Neural cell (in vitro differentiated cells): Measurements from ENCODE around the gene AHCTF1. TPM values are rescaled to one million over a fixed set of nuclear protein-coding genes. Genes with fewer than 3 reads are reported as not detected.

Source experiments
- H2AFZ ChIP-seq: fragments of 200-600, 300-800 bp; sonication (generic), shearing (Covaris generic); 2 replicates; pipeline ENCODE4 v1.6.0; 2014; ENCODE audit warnings: low read depth, mild to moderate bottlenecking, antibody characterized with exemption, low read length, moderate library complexity
- H3F3A ChIP-seq: fragments of 200-600 bp; shearing (Covaris generic); 2 replicates; pipeline ENCODE4 v1.6.1; 2016; ENCODE audit warnings: mild to moderate bottlenecking, moderate library complexity, mixed read lengths, antibody characterized with exemption, low read length; ENCODE audit not compliant: insufficient read depth, poor library complexity, severe bottlenecking
- H3K27ac ChIP-seq: fragments of 200-600, 300-800 bp; sonication (generic), shearing (Covaris generic); 2 replicates; pipeline ENCODE4 v1.5.1; 2014; ENCODE audit warnings: mild to moderate bottlenecking, low read length, moderate library complexity
- H3K27me3 ChIP-seq: fragments of 300-800, 200-600 bp; sonication (generic), shearing (Covaris generic); 2 replicates; pipeline ENCODE4 v1.6.0; 2014; ENCODE audit warnings: mild to moderate bottlenecking, low read depth, low read length, moderate library complexity; ENCODE audit not compliant: insufficient read depth
- H3K36me3 ChIP-seq: fragments of 300-800, 200-600 bp; sonication (generic), shearing (Covaris generic); 2 replicates; pipeline ENCODE4 v1.5.1; 2014; ENCODE audit warnings: mild to moderate bottlenecking, antibody characterized with exemption, low read length, moderate library complexity; ENCODE audit not compliant: insufficient read depth
- H3K4me2 ChIP-seq: fragments of 300-800, 200-600 bp; sonication (generic), shearing (Covaris generic); 2 replicates; pipeline ENCODE4 v1.6.0; 2014; ENCODE audit warnings: mild to moderate bottlenecking, low read length
- H3K4me3 ChIP-seq: fragments of 300-800, 200-600 bp; sonication (generic), shearing (Covaris generic); 2 replicates; pipeline ENCODE4 v1.5.1; 2014; ENCODE audit warnings: mild to moderate bottlenecking, low read length, moderate library complexity
- H3K79me2 ChIP-seq: fragments of 200-600 bp; shearing (Covaris generic); replicated peaks from 2 replicates; pipeline ENCODE4 v1.6.0; 2014; ENCODE audit warnings: mild to moderate bottlenecking, low read length, moderate library complexity; ENCODE audit not compliant: insufficient read depth
- H3K9ac ChIP-seq: fragments of 300-800, 200-600 bp; sonication (generic), shearing (Covaris generic); 2 replicates; pipeline ENCODE4 v1.6.1; 2016; ENCODE audit warnings: mild to moderate bottlenecking, low read length, mixed read lengths
- H3K9me2 ChIP-seq: fragments of 200-600 bp; shearing (Covaris generic); 2 replicates; pipeline ENCODE4 v1.6.1; 2016; ENCODE audit warnings: mild to moderate bottlenecking, low read length, mixed read lengths; ENCODE audit not compliant: insufficient read depth
- H3K9me3 ChIP-seq: fragments of 200-600, 300-800 bp; sonication (generic), shearing (Covaris generic); 2 replicates; pipeline ENCODE4 v1.6.1; 2016; ENCODE audit warnings: mild to moderate bottlenecking, mixed run types, low read length, moderate library complexity, mixed read lengths
- H4K20me1 ChIP-seq: fragments of 200-600 bp; shearing (Covaris generic); 2 replicates; pipeline ENCODE4 v1.6.1; 2016; ENCODE audit warnings: mild to moderate bottlenecking, mixed run types; ENCODE audit not compliant: insufficient read depth
- CTCF ChIP-seq: fragments of 450-650 bp; IDR thresholded peaks from 2 replicates; pipeline ENCODE4 v1.5.1; 2014; ENCODE audit warnings: antibody characterized with exemption, mild to moderate bottlenecking, moderate library complexity; ENCODE audit not compliant: poor library complexity, severe bottlenecking
- EP300 ChIP-seq: fragments of 450-650 bp; conservative IDR thresholded peaks from 2 replicates; pipeline ENCODE4 v1.6.1; 2014; ENCODE audit warnings: antibody characterized with exemption, mild to moderate bottlenecking, moderate library complexity; ENCODE audit not compliant: poor library complexity, severe bottlenecking
- EZH2 ChIP-seq: fragments of 200-600, 300-800 bp; shearing (Covaris generic), sonication (generic); IDR thresholded peaks from 2 replicates; pipeline ENCODE4 v1.6.1; 2014; ENCODE audit warnings: antibody characterized with exemption, low read length, borderline replicate concordance, mild to moderate bottlenecking; ENCODE audit not compliant: insufficient read depth, poor library complexity, severe bottlenecking
- MXI1 ChIP-seq: fragments of 450-650 bp; conservative IDR thresholded peaks from 2 replicates; pipeline ENCODE4 v1.6.1; 2014; ENCODE audit warnings: antibody characterized with exemption, mild to moderate bottlenecking; ENCODE audit not compliant: poor library complexity, severe bottlenecking
- POLR2AphosphoS5 ChIP-seq: IDR thresholded peaks from 2 replicates; pipeline ENCODE4 v1.6.1; 2012
- RAD21 ChIP-seq: fragments of 450-650 bp; conservative IDR thresholded peaks from 2 replicates; pipeline ENCODE4 v1.6.1; 2014; ENCODE audit warnings: antibody characterized with exemption, mild to moderate bottlenecking, moderate library complexity
- REST ChIP-seq: IDR thresholded peaks from 2 replicates; pipeline ENCODE4 v1.6.1; 2012; ENCODE audit warnings: borderline replicate concordance
- SMC3 ChIP-seq: fragments of 450-650 bp; conservative IDR thresholded peaks from 2 replicates; pipeline ENCODE4 v1.6.1; 2014; ENCODE audit warnings: antibody characterized with exemption, mild to moderate bottlenecking, moderate library complexity; ENCODE audit not compliant: poor library complexity
- TAF1 ChIP-seq: IDR thresholded peaks from 2 replicates; pipeline ENCODE4 v1.6.1; 2012; ENCODE audit warnings: low read depth
- polyA minus RNA-seq: library from RNA; depleted of rRNA, polyadenylated mRNA; stranded (reverse); fragments of >200 nt; gene quantifications from 2 replicates; pipeline ENCODE4 v1.2.3, GENCODE V29; 2014
- polyA plus RNA-seq: library from polyadenylated mRNA; depleted of rRNA; stranded (reverse); fragments of >200 nt; gene quantifications from 2 replicates; pipeline ENCODE4 v1.2.3, GENCODE V29; 2014

Gene AHCTF1
- polyA plus RNA-seq: 27.1 and 28.5 TPM in 2 replicates
- 60.9 and 70.2 TPM in 2 replicates for polyA minus RNA-seq

- peak within 1 kb of the TSS; percentile 80 for H2AFZ ChIP-seq
- H3K4me2 ChIP-seq: peak within 1 kb of the TSS; percentile 87
- H3F3A ChIP-seq: no peaks in the 10 kb centered on the region
- peak within 1 kb of the TSS; percentile 92 for H3K27ac ChIP-seq
- H3K9me2 ChIP-seq: no peaks in the 10 kb centered on the region
- H3K36me3 ChIP-seq: peaks cover 4% of the 10 kb centered on the region
- peaks cover 4% of the 10 kb centered on the region for H4K20me1 ChIP-seq
- TF ChIP-seq SMC3: peak; percentile 10
- TF ChIP-seq EZH2: no peak
- peak; percentile 97 for TF ChIP-seq POLR2AphosphoS5
- peak; percentile 90 for TF ChIP-seq TAF1
- TF ChIP-seq EP300: peak; percentile 52
- peak; percentile 92 for TF ChIP-seq MXI1
- TF ChIP-seq REST: peak; percentile 75
- no peak for TF ChIP-seq RAD21
- H3K79me2 ChIP-seq: peaks cover 38% of the 10 kb centered on the region
- no peaks in the 10 kb centered on the region for H3K27me3 ChIP-seq
- peak within 1 kb of the TSS; percentile 97 for H3K9ac ChIP-seq
- H3K4me3 ChIP-seq: peak within 1 kb of the TSS; percentile 97
- no peaks in the 10 kb centered on the region for H3K9me3 ChIP-seq
Measured at GRCh38 chr1:246931549-246932365, at the start of gene AHCTF1. TSS of gene AHCTF1 (minus strand) at chr1:246931948. CDS start at chr1:246918370, 13,578 bp downstream.

GRCh38 chr1:246978785-246979184 lies 47.0 kb upstream of the AHCTF1 start:
- no peaks in the 10 kb centered on the region for H3K9me2 ChIP-seq
- H3K4me3 ChIP-seq: no peak overlapping the region
- no peaks in the 10 kb centered on the region for H4K20me1 ChIP-seq
- no peak overlapping the region for H3K4me2 ChIP-seq
- H3K9me3 ChIP-seq: peaks cover 13% of the 10 kb centered on the region
- TF ChIP-seq SMC3 (no peak), EZH2 (no peak), REST (no peak), RAD21 (no peak), POLR2AphosphoS5 (no peak), MXI1 (no peak), TAF1 (no peak), EP300 (no peak), CTCF (no peak)
- no peaks in the 10 kb centered on the region for H3K79me2 ChIP-seq
- H3K36me3 ChIP-seq: peaks cover 10% of the 10 kb centered on the region
- H3K27me3 ChIP-seq: no peaks in the 10 kb centered on the region
- no peak overlapping the region for H3K27ac ChIP-seq
- H2AFZ ChIP-seq: no peak overlapping the region
- H3K9ac ChIP-seq: no peak overlapping the region
- H3F3A ChIP-seq: no peaks in the 10 kb centered on the region
